ENCODE measurements around the gene MALAT1. TPM values are rescaled to one million over a fixed set of nuclear protein-coding genes. Genes with fewer than 3 reads are reported as not detected.

The MALAT1 gene
- total and polyA plus RNA-seq, 2 of the 8 experiments (the other 6 are each of a cell fraction or from before 2014, with no cell fraction given), result 115 to 984 TPM

- Histone ChIP-seq H3K23me2 (ENCODE audit: low read depth, low read length) (peaks cover 9% of the 10 kb centered on the region), H3K56ac (replicated peaks; ENCODE audit: insufficient read length, low read depth, low read length) (peak overlapping the region; percentile 88), H2BK12ac (ENCODE audit: low read depth, low read length) (peak overlapping the region; percentile 97; the same call in 1 of the 2 replicates), H3K27ac (ENCODE audit: low read depth, low read length) (peak overlapping the region; percentile 90), H2BK20ac (ENCODE audit: low read length) (0 out of 2 replicates have a peak overlapping the region, but pooled peaks have one; percentile 56), H3K23ac (ENCODE audit: insufficient read length) (no peak overlapping the region), H3K4ac (replicated peaks; ENCODE audit: insufficient read length, low read depth, low read length) (peak overlapping the region; percentile 80), H2BK5ac (ENCODE audit: low read depth, low read length) (peak overlapping the region; percentile 95), H3K4me3 (ENCODE audit: extremely low read depth in 1 of 4, insufficient read depth in 2 of 4, low read depth in 3 of 4, low read length in 4 of 4) (peak overlapping the region; percentile 60 to 86 (median 74)), H3K14ac (ENCODE audit: insufficient read length) (no peak overlapping the region), H3K4me1 (replicated peaks in 1 of 4; ENCODE audit: control insufficient read depth in 3 of 4, insufficient read depth in 4 of 4, low read length in 3 of 4) (peaks cover 0 to 20% (median 16%) of the 10 kb centered on the region in 4 experiments; a peak in 5 of 7 replicates), H4K91ac (replicated peaks; ENCODE audit: insufficient read length, low read length) (peak overlapping the region; percentile 97), H4K20me1 (replicated peaks in 1 of 2; ENCODE audit: control insufficient read depth in 1 of 2, insufficient read depth in 2 of 2, low read length in 2 of 2) (no peaks in the 10 kb centered on the region), H2BK15ac (ENCODE audit: low read length) (peak overlapping the region; percentile 84; the same call in 1 of the 2 replicates), H3K36me3 (ENCODE audit: control insufficient read depth in 2 of 4, insufficient read depth in 4 of 4, low read length in 3 of 4) (no peaks in the 10 kb centered on the region), H3K4me2 (ENCODE audit: insufficient read depth in 1 of 2, low read depth in 2 of 2, low read length in 2 of 2) (peak overlapping the region; percentile 84 to 88), H3K18ac (ENCODE audit: extremely low read depth, low read length) (peak overlapping the region; percentile 95), H4K5ac (ENCODE audit: insufficient read length, low read depth, low read length) (peak overlapping the region; percentile 78), H3K79me2 (ENCODE audit: control insufficient read depth in 1 of 2, insufficient read depth in 2 of 2, low read length in 2 of 2) (0 out of 4 replicates have a peak, but pooled peaks cover 0 to 7% of the 10 kb centered on the region in 2 experiments), H3K9me3 (ENCODE audit: insufficient read depth in 2 of 2, low read depth in 1 of 2, low read length in 1 of 2) (no peaks in the 10 kb centered on the region), H2AFZ (ENCODE audit: low read length) (peak overlapping the region; percentile 11; the same call in 1 of the 2 replicates), H4K8ac (ENCODE audit: extremely low read depth, insufficient read depth, low read length) (peak overlapping the region; percentile 97), H3K79me1 (ENCODE audit: low read depth, low read length) (peaks cover 3% of the 10 kb centered on the region; the same call in 1 of the 2 replicates), H3K9ac (replicated peaks in 1 of 4; ENCODE audit: extremely low read depth in 1 of 4, low read depth in 3 of 4, low read length in 3 of 4) (peak overlapping the region; percentile 77 to 91 (median 82)), H2BK120ac (replicated peaks; ENCODE audit: low read depth, low read length) (no peak overlapping the region), H2AK5ac (ENCODE audit: low read depth, low read length) (peak overlapping the region; percentile 98), H3K27me3 (replicated peaks in 1 of 4; ENCODE audit: control insufficient read depth in 3 of 4, extremely low read depth in 1 of 4, insufficient read depth in 3 of 4, low read length in 3 of 4) (no peaks in the 10 kb centered on the region)
- no peak for FAIRE-seq
- CTCF ChIA-PET (ENCODE audit: partially characterized antibody), result interaction anchor here (0.5 to 26.0 kb wide), 13 partner anchors 7 to 140 kb away, joined by 3 to 809 read pairs (median 5); partner anchors contain the start of genes MALAT1 and NEAT1
- DNase-seq (ENCODE audit: low read depth in 1 of 2, low spot score in 2 of 2), result peak in 1 of 2 experiments; percentile 91
- POLR2A ChIA-PET (ENCODE audit: partially characterized antibody), result interaction anchor here (0.6 to 26.0 kb wide), 21 partner anchors 8 to 229 kb away, joined by 3 to 1447 read pairs (median 5); partner anchors contain the start of genes MALAT1, NEAT1 and SCYL1
- WGBS, 2 experiments (ENCODE audit: extremely low coverage in 1 of 2, insufficient coverage in 1 of 2, insufficient read length in 1 of 2, insufficient replicate concordance in 2 of 2, low coverage in 1 of 2, low lambda C conversion rate in 2 of 2, missing lambda C conversion rate in 1 of 2), result 14% methylated on average over 32 of the region's 60 CpGs; no CpG with 5 or more reads in 1 of the 2 experiments
- TF ChIP-seq E2F6 (IDR thresholded peaks at IDR 0.05) (peak; percentile 81), KDM4A (IDR thresholded peaks at IDR 0.05; ENCODE audit: low read depth, low read length, severe bottlenecking) (peak; percentile 53), POLR2AphosphoS5 (IDR thresholded peaks at IDR 0.05; ENCODE audit: low read depth, low read length) (peak; percentile 87), CTCF (IDR thresholded peaks at IDR 0.05; ENCODE audit: control extremely low read depth in 1 of 3, insufficient read depth in 1 of 3, low read depth in 1 of 3, low read length in 3 of 3) (no peak), SP2 (IDR thresholded peaks at IDR 0.05; ENCODE audit: low read length) (no peak), KDM1A (IDR thresholded peaks at IDR 0.05; ENCODE audit: borderline replicate concordance, low read length) (no peak), MAFK (IDR thresholded peaks at IDR 0.05; ENCODE audit: low read depth, low read length) (peak; percentile 44; the same call in 1 of the 2 replicates)
These were observed 21.5 kb upstream of the MALAT1 start for GRCh38 chr11:65477149-65477965.
